ENCODE data around the gene FAM89A.
"Not testable (repeated sequence)": the region's sequence is repeated elsewhere in the genome, so short reads cannot be mapped to it uniquely, and the experiment has no call there.

FAM89A gene

GRCh38 chr1:231053493-231054162 is 13.6 kb upstream of the FAM89A start:
- DNase-seq = no peak

- DNase-seq = no peak
Observed at GRCh38 chr1:231052777-231053176, 12.7 kb upstream of the FAM89A start.

- DNase-seq = not testable (repeated sequence)
Observed at GRCh38 chr1:231050932-231051331, 10.9 kb upstream of the FAM89A start.

GRCh38 chr1:231050395-231050794 is 10.3 kb upstream of the FAM89A start:
- no peak for DNase-seq

- DNase-seq = no peak
Observed at GRCh38 chr1:231049121-231049979, 9.3 kb upstream of the FAM89A start.

GRCh38 chr1:231048419-231048818 is 8.4 kb upstream of the FAM89A start:
- DNase-seq = not testable (repeated sequence)

GRCh38 chr1:231047529-231047928 is 7.5 kb upstream of the FAM89A start:
- DNase-seq = not testable (repeated sequence)

GRCh38 chr1:231046730-231047395 is 6.8 kb upstream of the FAM89A start:
- no peak for DNase-seq

GRCh38 chr1:231045921-231046729 is 6.1 kb upstream of the FAM89A start:
- not testable (repeated sequence) for DNase-seq

GRCh38 chr1:231045286-231045685 is 5.2 kb upstream of the FAM89A start:
- no peak for DNase-seq

GRCh38 chr1:231044588-231044987 is 4.5 kb upstream of the FAM89A start:
- no peak for DNase-seq

- DNase-seq = no peak
Observed at GRCh38 chr1:231041719-231042261, 1.7 kb upstream of the FAM89A start.

- no peak for DNase-seq
Observed at GRCh38 chr1:231040800-231041718, 1.0 kb upstream of the FAM89A start.

GRCh38 chr1:231039161-231040018 is 664 bp downstream of the FAM89A start:
- DNase-seq = no peak

GRCh38 chr1:231037585-231038517 is 2.2 kb downstream of the FAM89A start:
- DNase-seq = no peak

GRCh38 chr1:231036416-231036815 is 3.6 kb downstream of the FAM89A start:
- DNase-seq = peak; percentile 88

GRCh38 chr1:231035799-231036198 is 4.3 kb downstream of the FAM89A start:
- no peak for DNase-seq

- peak; percentile 35 for DNase-seq
Observed at GRCh38 chr1:231032963-231033362, 7.1 kb downstream of the FAM89A start.

- no peak for DNase-seq
Observed at GRCh38 chr1:231029841-231030240, 10.2 kb downstream of the FAM89A start.

All from GF-D8 (cell line).